Activated T-cell treated with anti-CD3 and anti-CD28 coated beads, Interleukin-2, amount 50 U/mL, for 4 hours (primary cell): Measurements from ENCODE around the gene FCHSD2. TPM values are rescaled to one million over a fixed set of nuclear protein-coding genes. Genes with fewer than 3 reads are reported as not detected.
"Not testable (repeated sequence)": the region's sequence is repeated elsewhere in the genome, so short reads cannot be mapped to it uniquely, and the experiment has no call there.

Source experiments
- ATAC-seq, 2 donors: fragments of 200-7000 bp; cut with Tn5 transposase; one replicate each; pipeline ENCODE4 v1.10.0; 2021
- DNase-seq: peaks from one replicate; pipeline ENCODE4 v3.0.0-alpha.2; 2020
- H3K27me3 Mint-ChIP-seq: one replicate; pipeline ENCODE4 v1.8.0; 2021; ENCODE audit warnings: low read depth, mixed read lengths
- H3K36me3 Mint-ChIP-seq: one replicate; pipeline ENCODE4 v1.8.0; 2022; ENCODE audit warnings: mixed read lengths; ENCODE audit not compliant: insufficient read depth
- H3K4me1 Mint-ChIP-seq: one replicate; pipeline ENCODE4 v1.8.0; 2021; ENCODE audit warnings: low read depth, mixed read lengths
- H3K4me3 Mint-ChIP-seq: one replicate; pipeline ENCODE4 v1.8.0; 2021; ENCODE audit warnings: mild to moderate bottlenecking, moderate library complexity, mixed read lengths
- H3K9me3 Mint-ChIP-seq: one replicate; pipeline ENCODE4 v1.8.0; 2021; ENCODE audit warnings: mixed read lengths
- total RNA-seq, 3 donors: library from RNA; stranded (reverse); gene quantifications; one replicate each; pipeline ENCODE4 v1.2.1, GENCODE V29; 2021

The FCHSD2 gene
- total RNA-seq, 3 donors from 2014 or later: 16.3 to 25.0 (median 20.3) TPM

DNA sequence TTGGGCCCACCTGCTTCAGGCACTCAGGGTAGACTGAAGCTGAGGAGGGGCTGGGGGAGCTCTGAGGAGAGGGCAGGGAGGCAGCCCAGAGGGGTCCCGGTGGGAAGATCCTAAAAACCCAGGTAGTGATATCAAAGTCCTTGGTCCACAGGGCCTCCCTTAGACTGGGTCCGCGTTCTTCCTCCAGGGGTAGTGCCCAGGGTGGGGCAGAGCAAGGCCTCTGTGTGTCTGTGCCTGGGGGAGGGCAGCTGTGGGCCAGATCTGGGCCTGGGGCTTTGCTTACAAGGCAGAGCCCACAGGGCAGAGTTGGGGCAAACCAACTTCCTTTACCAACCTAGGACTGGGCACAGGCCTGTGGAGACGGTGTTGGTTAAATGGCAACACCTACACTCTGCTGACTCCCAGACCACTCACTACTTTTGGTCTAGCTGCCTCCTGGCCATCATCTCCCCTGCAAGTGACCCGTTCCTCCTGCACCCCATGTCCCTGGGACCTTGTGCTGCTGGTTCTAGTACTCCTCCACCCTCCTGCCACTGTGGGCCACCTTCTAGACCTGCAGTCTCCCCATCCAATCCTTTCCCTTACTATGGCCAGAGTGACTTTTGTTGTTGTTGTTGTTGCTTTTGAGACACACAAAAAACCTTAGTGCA lies 312.1 kb downstream of the FCHSD2 start:
- Mint-ChIP-seq H3K4me1 (peaks cover 9% of the 10 kb centered on the region), H3K4me3 (no peak overlapping the region), H3K27me3 (no peaks in the 10 kb centered on the region), H3K36me3 (no peaks in the 10 kb centered on the region), H3K9me3 (no peaks in the 10 kb centered on the region)
- ATAC-seq (no peak), DNase-seq (no peak)

- Mint-ChIP-seq H3K4me3 (no peak overlapping the region), H3K36me3 (peaks cover 5% of the 10 kb centered on the region), H3K9me3 (no peaks in the 10 kb centered on the region), H3K4me1 (peaks cover 8% of the 10 kb centered on the region), H3K27me3 (no peaks in the 10 kb centered on the region)
- DNase-seq: no peak
- ATAC-seq: no peak
These were observed 312.9 kb downstream of the FCHSD2 start for GRCh38 chr11:72829178-72829577.

DNA sequence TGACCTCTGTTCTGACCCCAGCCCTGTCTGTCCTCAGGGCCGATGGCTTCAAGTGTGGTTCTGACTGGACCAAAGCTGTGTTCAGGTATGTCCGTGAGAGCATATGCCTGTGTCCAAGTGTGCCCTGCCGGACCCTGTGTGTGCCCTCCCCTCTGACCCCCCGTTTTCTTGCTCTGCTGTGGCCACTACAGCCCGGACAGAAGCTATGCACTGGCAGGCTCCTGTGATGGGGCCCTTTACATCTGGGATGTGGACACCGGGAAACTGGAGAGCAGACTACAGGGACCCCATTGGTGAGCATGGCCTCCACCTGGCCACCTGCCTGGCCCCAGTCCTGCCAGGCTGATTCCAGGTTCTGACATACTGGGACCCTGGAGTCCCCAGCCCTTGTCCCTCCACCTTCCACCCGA lies 313.4 kb downstream of the FCHSD2 start:
- no peak for ATAC-seq
- Mint-ChIP-seq H3K27me3 (no peaks in the 10 kb centered on the region), H3K36me3 (peaks cover 5% of the 10 kb centered on the region), H3K4me3 (no peak overlapping the region), H3K9me3 (no peaks in the 10 kb centered on the region), H3K4me1 (peaks cover 8% of the 10 kb centered on the region)
- DNase-seq: no peak

- DNase-seq (no peak), ATAC-seq (no peak)
- H3K36me3 Mint-ChIP-seq: peaks cover 5% of the 10 kb centered on the region
- no peak overlapping the region for H3K4me3 Mint-ChIP-seq
- peaks cover 10% of the 10 kb centered on the region for H3K4me1 Mint-ChIP-seq
- H3K9me3 Mint-ChIP-seq: no peaks in the 10 kb centered on the region
- H3K27me3 Mint-ChIP-seq: no peaks in the 10 kb centered on the region
These were observed 314.0 kb downstream of the FCHSD2 start for GRCh38 chr11:72828081-72828567.

DNA sequence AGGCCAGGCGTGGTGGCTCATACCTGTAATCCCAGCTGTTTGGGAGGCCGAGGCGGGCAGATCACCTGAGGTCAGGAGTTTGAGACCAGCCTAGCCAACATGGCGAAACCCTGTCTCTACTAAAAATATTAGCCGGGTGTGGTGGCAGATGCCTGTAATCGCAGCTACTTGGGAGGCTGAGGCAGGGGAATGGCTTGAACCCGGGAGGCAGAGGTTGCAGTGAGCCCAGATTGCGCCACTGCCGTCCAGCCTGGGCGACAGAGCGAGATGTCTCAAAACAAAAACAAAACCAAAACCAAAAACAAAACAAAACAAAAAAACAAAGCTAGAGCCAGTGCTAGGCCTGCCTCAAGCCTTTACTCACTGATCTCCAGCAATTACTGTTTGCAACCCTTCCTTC lies 314.5 kb downstream of the FCHSD2 start:
- not testable (repeated sequence) for H3K4me3 Mint-ChIP-seq, H3K36me3 Mint-ChIP-seq, DNase-seq, H3K27me3 Mint-ChIP-seq, H3K9me3 Mint-ChIP-seq
- peaks cover 10% of the 10 kb centered on the region for H3K4me1 Mint-ChIP-seq
- ATAC-seq: peak in 1 of 2 donors; percentile 30

GRCh38 chr11:72826942-72827480 lies 315.1 kb downstream of the FCHSD2 start:
- Mint-ChIP-seq H3K4me3 (no peak overlapping the region), H3K27me3 (no peaks in the 10 kb centered on the region), H3K36me3 (peaks cover 5% of the 10 kb centered on the region), H3K9me3 (no peaks in the 10 kb centered on the region), H3K4me1 (peaks cover 10% of the 10 kb centered on the region)
- DNase-seq: no peak
- ATAC-seq: no peak

DNA sequence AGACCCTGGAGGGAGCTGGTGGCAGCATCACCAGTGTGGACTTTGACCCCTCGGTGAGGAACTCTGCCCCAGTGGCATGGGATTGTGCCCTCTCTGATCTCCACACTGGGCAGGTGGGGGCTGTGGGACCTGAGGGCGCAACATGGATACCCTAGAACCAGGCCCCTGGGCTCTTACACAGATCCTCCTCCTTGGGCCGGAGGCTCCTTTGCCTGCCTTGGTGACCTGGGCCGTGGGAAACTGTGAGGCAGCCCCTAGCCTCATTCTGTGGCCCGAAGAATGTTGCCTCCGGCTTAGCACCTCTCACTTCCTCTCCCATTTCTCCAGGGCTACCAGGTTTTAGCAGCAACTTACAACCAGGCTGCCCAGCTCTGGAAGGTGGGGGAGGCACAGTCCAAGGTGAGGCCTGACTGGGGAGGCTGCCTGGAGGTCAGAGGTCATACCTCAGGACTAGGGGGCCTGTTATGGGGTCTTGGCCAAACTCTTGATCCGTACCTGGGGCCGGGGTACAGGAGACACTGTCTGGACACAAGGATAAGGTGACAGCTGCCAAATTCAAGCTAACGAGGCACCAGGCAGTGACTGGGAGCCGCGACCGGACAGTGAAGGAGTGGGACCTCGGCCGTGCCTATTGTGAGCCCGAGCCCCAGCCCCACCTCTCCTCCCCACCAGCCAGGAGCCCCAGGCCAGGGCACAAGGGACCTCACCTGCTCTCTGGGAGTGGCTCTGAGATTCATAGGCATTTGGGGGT lies 315.8 kb downstream of the FCHSD2 start:
- H3K36me3 Mint-ChIP-seq: peaks cover 5% of the 10 kb centered on the region
- DNase-seq (no peak), ATAC-seq (no peak)
- no peaks in the 10 kb centered on the region for H3K27me3 Mint-ChIP-seq
- no peaks in the 10 kb centered on the region for H3K9me3 Mint-ChIP-seq
- H3K4me1 Mint-ChIP-seq: peaks cover 8% of the 10 kb centered on the region
- H3K4me3 Mint-ChIP-seq: no peak overlapping the region

GRCh38 chr11:72825661-72826060 lies 316.5 kb downstream of the FCHSD2 start:
- Mint-ChIP-seq H3K4me1 (peaks cover 14% of the 10 kb centered on the region), H3K9me3 (no peaks in the 10 kb centered on the region), H3K4me3 (no peak overlapping the region), H3K27me3 (no peaks in the 10 kb centered on the region), H3K36me3 (peaks cover 5% of the 10 kb centered on the region)
- no peak for DNase-seq
- no peak for ATAC-seq

DNA sequence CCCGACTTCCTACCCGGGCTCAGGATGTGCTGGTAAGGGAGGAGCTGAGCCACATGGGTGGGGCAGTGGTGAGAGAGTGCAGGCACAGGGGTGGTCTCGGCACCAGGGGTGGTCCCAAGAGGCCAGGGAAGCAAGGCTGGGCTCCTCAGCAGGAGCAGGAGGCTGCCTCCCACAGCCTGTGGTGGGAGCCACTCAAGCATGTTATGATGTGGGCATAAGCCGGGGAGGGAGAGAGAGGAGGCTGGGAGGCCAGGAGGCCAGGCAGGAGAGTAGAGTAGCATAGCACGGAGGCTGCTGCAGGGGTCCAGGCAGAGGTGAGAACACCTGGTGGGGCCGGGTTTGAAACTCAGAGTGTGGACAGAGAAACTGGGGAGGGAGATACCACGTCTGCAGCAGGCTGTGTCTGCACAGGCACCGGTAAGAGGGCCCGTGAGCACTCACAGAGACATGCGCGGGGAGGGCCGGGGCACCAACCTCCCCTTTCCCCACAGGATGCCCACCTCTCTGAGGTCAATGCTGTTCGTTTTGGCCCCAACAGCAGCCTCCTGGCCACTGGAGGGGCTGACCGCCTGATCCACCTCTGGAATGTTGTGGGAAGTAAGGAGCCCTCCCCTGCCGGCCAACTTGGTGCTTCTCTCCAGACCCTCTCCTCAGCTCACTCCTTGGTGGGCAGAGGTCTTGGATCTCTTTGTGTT lies 317.2 kb downstream of the FCHSD2 start:
- no peak for ATAC-seq
- Mint-ChIP-seq H3K4me3 (no peak overlapping the region), H3K4me1 (peaks cover 21% of the 10 kb centered on the region), H3K27me3 (no peaks in the 10 kb centered on the region), H3K9me3 (no peaks in the 10 kb centered on the region), H3K36me3 (peaks cover 10% of the 10 kb centered on the region)
- no peak for DNase-seq

DNA sequence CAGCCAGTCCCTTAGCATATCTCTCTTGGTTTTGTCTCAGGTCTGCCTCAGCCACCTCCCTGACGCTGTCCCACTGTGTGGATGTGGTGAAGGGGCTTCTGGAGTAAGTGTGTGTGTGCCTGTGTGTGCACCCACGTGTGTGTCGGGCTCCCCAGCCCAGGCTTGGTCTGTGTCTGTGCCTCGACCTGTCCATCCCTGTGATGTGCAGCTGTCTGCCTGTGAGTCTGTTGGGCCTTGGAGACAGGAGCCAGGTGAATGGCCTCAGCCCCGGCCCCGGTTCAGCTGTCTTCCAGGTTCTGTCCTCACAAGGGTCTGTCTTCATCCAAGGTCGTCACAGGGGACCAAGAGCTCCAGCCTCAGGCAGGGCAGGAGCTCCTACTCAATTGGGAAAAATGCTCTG lies 318.1 kb downstream of the FCHSD2 start:
- Mint-ChIP-seq H3K4me1 (peaks cover 21% of the 10 kb centered on the region), H3K9me3 (no peaks in the 10 kb centered on the region)

GRCh38 chr11:72823105-72823804 lies 318.9 kb downstream of the FCHSD2 start:
- DNase-seq (no peak), ATAC-seq (no peak)
- Mint-ChIP-seq H3K9me3 (no peaks in the 10 kb centered on the region), H3K4me1 (peaks cover 20% of the 10 kb centered on the region), H3K27me3 (no peaks in the 10 kb centered on the region), H3K36me3 (peaks cover 20% of the 10 kb centered on the region), H3K4me3 (peak overlapping the region; percentile 24)

More for the DNA sequence above, 318.1 kb downstream of the FCHSD2 start:
- ATAC-seq: no peak
- Mint-ChIP-seq H3K27me3 (no peaks in the 10 kb centered on the region), H3K4me3 (no peak overlapping the region), H3K36me3 (peaks cover 14% of the 10 kb centered on the region)
- no peak for DNase-seq

GRCh38 chr11:72821920-72822799 lies 320.0 kb downstream of the FCHSD2 start:
- H3K4me1 Mint-ChIP-seq: peaks cover 26% of the 10 kb centered on the region
- no peaks in the 10 kb centered on the region for H3K27me3 Mint-ChIP-seq
- ATAC-seq (peak; percentile 85 to 90), DNase-seq (peak; percentile 93)
- H3K4me3 Mint-ChIP-seq: peak overlapping the region; percentile 47
- H3K36me3 Mint-ChIP-seq: peaks cover 27% of the 10 kb centered on the region
- H3K9me3 Mint-ChIP-seq: no peaks in the 10 kb centered on the region

- peaks cover 27% of the 10 kb centered on the region for H3K36me3 Mint-ChIP-seq
- peak overlapping the region; percentile 51 for H3K4me3 Mint-ChIP-seq
- DNase-seq (no peak), ATAC-seq (no peak)
- no peaks in the 10 kb centered on the region for H3K27me3 Mint-ChIP-seq
- H3K9me3 Mint-ChIP-seq: no peaks in the 10 kb centered on the region
- H3K4me1 Mint-ChIP-seq: peaks cover 31% of the 10 kb centered on the region
These were observed 320.7 kb downstream of the FCHSD2 start for GRCh38 chr11:72821221-72821919.
